ENCODE data around the gene OTUD7B.
A peak's percentile ranks its signal among the peaks of the same experiment; 100 is the strongest.

The OTUD7B gene

DNA sequence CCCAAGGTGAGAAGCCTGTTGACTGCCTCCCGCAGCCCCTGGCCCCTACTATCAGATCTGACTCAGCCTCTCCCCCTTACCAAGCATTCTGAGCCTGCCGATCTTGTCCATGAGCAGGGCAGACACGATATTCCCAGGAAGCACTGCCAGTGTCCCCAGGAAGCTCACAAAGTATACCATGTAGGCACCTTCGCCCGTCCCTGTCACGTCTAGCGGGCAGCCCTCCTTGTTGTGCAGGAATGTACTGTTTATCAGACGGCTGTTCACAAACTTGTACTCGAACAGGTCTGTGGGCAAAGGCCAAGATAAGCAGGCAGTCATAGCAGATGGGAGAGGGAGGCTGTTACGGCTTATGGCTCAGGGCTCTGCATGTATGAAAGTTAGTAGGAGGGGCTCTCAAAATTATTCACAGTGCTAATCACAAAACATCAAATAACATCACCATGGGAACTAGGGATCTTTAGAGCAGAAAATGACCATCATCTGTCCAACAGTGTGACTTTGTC, 103.9 kb downstream of the OTUD7B start:
- TF ChIP-seq, protein P1, sequence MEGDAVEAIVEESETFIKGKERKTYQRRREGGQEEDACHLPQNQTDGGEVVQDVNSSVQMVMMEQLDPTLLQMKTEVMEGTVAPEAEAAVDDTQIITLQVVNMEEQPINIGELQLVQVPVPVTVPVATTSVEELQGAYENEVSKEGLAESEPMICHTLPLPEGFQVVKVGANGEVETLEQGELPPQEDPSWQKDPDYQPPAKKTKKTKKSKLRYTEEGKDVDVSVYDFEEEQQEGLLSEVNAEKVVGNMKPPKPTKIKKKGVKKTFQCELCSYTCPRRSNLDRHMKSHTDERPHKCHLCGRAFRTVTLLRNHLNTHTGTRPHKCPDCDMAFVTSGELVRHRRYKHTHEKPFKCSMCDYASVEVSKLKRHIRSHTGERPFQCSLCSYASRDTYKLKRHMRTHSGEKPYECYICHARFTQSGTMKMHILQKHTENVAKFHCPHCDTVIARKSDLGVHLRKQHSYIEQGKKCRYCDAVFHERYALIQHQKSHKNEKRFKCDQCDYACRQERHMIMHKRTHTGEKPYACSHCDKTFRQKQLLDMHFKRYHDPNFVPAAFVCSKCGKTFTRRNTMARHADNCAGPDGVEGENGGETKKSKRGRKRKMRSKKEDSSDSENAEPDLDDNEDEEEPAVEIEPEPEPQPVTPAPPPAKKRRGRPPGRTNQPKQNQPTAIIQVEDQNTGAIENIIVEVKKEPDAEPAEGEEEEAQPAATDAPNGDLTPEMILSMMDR (IDR thresholded peaks at IDR 0.05; ENCODE audit: borderline replicate concordance, control extremely low read depth, extremely low read depth, insufficient read depth, missing control alignments): no peak
- in situ Hi-C loops (cut with MboI; ENCODE audit: low sequenced_read_pairs, unreplicated experiment): no loop called here
- no peak for DNase-seq (ENCODE audit: low spot score)

DNA sequence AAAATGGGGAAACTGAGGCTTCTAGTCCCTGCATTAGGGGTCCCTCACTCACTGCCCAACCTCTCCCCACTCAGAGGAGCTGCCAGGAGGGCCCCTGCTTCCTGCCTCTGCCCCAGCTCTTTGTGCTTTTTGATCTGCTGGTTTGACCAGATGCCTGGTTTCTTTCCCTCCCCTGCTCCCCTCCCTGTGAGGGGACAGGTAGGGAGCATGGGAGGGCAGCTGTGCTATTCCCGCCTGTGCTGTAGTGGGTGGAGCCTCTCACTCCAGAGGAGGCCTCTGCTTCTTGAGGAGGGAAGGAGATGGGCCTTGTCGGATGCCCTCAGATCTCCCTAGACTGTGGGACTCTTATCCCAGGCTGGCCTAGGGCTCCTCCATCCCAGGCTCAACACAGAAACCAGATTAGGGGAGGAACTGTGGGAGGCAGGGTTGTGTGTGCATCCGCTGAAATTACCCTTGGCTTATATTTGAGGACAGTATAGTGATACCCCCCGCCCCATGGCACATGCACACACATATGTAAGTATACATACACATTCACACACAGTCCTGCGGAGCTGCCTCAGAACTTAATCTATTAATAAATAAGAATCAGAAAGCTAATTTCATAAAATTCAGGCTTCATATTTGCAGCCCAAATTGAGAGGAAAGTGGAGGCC, 106.6 kb downstream of the OTUD7B start:
- in situ Hi-C loops (cut with MboI; ENCODE audit: low sequenced_read_pairs, unreplicated experiment): no loop called here
- no peak for DNase-seq (ENCODE audit: low spot score)
- TF ChIP-seq, protein P1 (IDR thresholded peaks at IDR 0.05; ENCODE audit: borderline replicate concordance, control extremely low read depth, extremely low read depth, insufficient read depth, missing control alignments): no peak

DNA sequence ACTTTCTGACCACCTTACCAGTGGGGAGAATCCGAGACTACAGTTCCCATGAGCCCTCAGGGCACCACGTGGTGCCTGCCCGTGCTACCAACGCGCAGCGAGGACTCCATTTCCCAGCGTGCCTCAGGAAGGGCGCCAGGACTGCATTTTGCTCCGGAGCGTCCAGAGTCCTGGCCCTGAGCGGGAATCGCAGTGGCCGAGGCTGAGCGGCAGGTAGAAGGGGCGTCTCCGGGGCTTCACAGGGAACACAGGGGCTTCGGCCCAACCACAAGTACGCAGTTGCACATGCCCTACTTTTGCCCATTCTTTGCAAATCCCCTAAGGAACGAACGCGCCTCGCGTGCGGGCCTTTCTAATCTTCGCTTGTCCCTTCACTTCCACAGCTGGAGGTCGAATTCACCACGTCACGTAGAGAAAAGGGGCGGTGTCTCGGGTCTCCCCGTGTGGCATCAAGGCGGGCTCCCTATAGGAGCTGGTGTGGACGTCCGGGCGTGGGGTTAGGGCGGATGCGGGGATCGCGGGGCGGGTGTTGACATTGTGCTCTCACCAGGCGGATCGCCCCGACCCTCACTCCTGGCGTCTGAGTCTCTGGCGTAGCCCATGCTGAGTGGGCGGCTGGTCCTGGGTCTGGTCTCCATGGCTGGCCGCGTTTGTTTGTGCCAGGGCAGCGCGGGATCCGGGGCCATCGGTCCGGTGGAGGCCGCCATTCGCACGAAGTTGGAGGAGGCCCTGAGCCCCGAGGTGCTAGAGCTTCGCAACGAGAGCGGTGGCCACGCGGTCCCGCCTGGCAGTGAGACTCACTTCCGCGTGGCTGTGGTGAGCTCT, 110.9 kb downstream of the OTUD7B start, which contains the start of gene BOLA1:
BOLA1 (plus strand) TSS at position 109 of the 825 bp plus-strand sequence; CDS start at position 601, 492 bp downstream.
- TF ChIP-seq, protein P1 (IDR thresholded peaks at IDR 0.05; ENCODE audit: borderline replicate concordance, control extremely low read depth, extremely low read depth, insufficient read depth, missing control alignments): no peak
- in situ Hi-C loops (cut with MboI; ENCODE audit: low sequenced_read_pairs, unreplicated experiment): loop anchor here (10.0 kb wide), 1 partner anchor 155 kb away; no protein-coding TSS in a partner anchor
- DNase-seq (ENCODE audit: low spot score): peak; percentile 95

DNA sequence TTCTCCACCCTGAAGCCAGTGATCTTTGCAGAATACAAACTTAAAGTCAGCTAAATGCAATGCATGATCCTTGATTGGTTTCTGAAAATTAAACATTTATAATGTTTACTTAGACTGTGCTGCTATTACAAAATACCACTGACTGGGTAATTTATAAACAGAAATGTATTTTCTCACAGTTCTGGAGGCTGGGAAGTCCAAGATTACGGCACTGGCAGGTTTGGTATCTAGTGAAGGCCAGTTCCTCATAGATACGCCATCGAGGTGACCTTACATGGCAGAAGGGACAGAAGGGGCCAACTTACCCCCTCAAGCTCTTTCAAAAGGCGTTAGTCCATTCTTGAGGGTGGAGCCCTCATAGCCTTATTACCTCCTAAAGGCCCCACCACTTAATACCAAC, 114.0 kb downstream of the OTUD7B start:
- in situ Hi-C loops (cut with MboI; ENCODE audit: low sequenced_read_pairs, unreplicated experiment): loop anchor here (10.0 kb wide), 1 partner anchor 158 kb away; no protein-coding TSS in a partner anchor
- TF ChIP-seq, protein P1 (IDR thresholded peaks at IDR 0.05; ENCODE audit: borderline replicate concordance, control extremely low read depth, extremely low read depth, insufficient read depth, missing control alignments): no peak
- no peak for DNase-seq (ENCODE audit: low spot score)

DNA sequence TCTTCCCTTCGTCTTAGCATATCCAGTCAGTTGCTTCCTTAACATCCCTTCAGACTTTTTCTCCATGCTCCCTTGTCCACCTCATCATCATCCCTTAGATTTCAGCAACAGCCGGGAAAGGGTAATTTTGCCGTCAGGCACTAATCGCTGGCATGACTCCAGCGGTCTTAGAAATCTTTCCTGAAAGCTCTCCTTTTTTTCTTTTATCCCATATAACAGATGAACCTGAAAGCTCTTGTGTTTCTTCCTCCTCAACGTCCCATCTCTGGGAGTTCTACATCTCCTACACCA, 121.6 kb downstream of the OTUD7B start:
- no peak for DNase-seq (ENCODE audit: low spot score)
- in situ Hi-C loops (cut with MboI; ENCODE audit: low sequenced_read_pairs, unreplicated experiment): no loop called here

More for the DNA sequence above, 121.6 kb downstream of the OTUD7B start:
- TF ChIP-seq, protein P1 (IDR thresholded peaks at IDR 0.05; ENCODE audit: borderline replicate concordance, control extremely low read depth, extremely low read depth, insufficient read depth, missing control alignments): no peak

Data from GM13976 (cell line).